ENCODE data around the gene SFXN5.

GRCh38 chr2:72942293-72942692 is 129.2 kb downstream of the SFXN5 start:
- no peak for TF ChIP-seq POLR2A (IDR thresholded peaks at IDR 0.05; ENCODE audit: low read depth, low read length)
- TF ChIP-seq, protein P1, sequence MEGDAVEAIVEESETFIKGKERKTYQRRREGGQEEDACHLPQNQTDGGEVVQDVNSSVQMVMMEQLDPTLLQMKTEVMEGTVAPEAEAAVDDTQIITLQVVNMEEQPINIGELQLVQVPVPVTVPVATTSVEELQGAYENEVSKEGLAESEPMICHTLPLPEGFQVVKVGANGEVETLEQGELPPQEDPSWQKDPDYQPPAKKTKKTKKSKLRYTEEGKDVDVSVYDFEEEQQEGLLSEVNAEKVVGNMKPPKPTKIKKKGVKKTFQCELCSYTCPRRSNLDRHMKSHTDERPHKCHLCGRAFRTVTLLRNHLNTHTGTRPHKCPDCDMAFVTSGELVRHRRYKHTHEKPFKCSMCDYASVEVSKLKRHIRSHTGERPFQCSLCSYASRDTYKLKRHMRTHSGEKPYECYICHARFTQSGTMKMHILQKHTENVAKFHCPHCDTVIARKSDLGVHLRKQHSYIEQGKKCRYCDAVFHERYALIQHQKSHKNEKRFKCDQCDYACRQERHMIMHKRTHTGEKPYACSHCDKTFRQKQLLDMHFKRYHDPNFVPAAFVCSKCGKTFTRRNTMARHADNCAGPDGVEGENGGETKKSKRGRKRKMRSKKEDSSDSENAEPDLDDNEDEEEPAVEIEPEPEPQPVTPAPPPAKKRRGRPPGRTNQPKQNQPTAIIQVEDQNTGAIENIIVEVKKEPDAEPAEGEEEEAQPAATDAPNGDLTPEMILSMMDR (conservative IDR thresholded peaks at IDR 0.05; ENCODE audit: low read depth, low read length): no peak
- TF ChIP-seq SMC3 (IDR thresholded peaks at IDR 0.05; ENCODE audit: low read depth, low read length): no peak
- no peak for TF ChIP-seq CEBPB (IDR thresholded peaks at IDR 0.05; ENCODE audit: low read depth, low read length)
- no peak for TF ChIP-seq FOS (IDR thresholded peaks at IDR 0.05; ENCODE audit: low read depth, low read length)
- TF ChIP-seq RFX5 (IDR thresholded peaks at IDR 0.05; ENCODE audit: low read depth, low read length): no peak
- TF ChIP-seq RAD21 (IDR thresholded peaks at IDR 0.05; ENCODE audit: low read length): no peak

Data from IMR-90 (cell line).